ENCODE data around the gene FOXJ3. TPM values are rescaled to one million over a fixed set of nuclear protein-coding genes. Genes with fewer than 3 reads are reported as not detected.

Gene FOXJ3
- total and polyA plus RNA-seq, 9 donors: 18.7 to 59.0 (median 49.4) TPM

DNA sequence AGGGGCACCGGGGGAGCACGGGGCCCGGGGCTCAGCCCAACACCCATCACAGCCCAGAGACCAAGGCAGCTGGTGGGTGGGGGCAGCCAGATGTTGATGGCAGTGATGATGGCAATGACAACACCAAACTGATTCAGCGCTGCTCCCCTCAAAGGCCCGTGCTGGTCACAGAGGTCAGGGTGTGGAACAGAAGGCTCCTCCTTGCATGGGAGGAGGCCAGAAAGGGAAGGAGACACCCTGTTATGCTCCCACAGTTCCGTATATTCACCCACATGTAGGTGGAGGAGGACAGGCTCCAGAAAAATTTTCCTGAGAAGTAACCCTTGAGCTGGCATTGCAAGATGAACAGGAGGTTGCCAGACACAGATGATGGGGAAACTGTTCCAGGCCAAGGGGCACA, 181.4 kb downstream of the FOXJ3 start:
- Histone ChIP-seq H3K4me1 (ENCODE audit: insufficient read depth) (no peaks in the 10 kb centered on the region), H3K27me3 (no peaks in the 10 kb centered on the region), H3K9me3 (no peaks in the 10 kb centered on the region), H3K36me3 (no peaks in the 10 kb centered on the region), H3K4me3 (no peak overlapping the region), H3K27ac (no peak overlapping the region)
- 63 to 67% (median 64%) methylated on average over 6 of the region's 6 CpGs for WGBS, 3 donors
- TF ChIP-seq CTCF (IDR thresholded peaks at IDR 0.05) (no peak), EP300 (IDR thresholded peaks at IDR 0.05) (no peak), POLR2A (IDR thresholded peaks at IDR 0.05) (no peak)
- DNase-seq: no peak
- intact Hi-C loops (cut with DNase I): no loop called here

DNA sequence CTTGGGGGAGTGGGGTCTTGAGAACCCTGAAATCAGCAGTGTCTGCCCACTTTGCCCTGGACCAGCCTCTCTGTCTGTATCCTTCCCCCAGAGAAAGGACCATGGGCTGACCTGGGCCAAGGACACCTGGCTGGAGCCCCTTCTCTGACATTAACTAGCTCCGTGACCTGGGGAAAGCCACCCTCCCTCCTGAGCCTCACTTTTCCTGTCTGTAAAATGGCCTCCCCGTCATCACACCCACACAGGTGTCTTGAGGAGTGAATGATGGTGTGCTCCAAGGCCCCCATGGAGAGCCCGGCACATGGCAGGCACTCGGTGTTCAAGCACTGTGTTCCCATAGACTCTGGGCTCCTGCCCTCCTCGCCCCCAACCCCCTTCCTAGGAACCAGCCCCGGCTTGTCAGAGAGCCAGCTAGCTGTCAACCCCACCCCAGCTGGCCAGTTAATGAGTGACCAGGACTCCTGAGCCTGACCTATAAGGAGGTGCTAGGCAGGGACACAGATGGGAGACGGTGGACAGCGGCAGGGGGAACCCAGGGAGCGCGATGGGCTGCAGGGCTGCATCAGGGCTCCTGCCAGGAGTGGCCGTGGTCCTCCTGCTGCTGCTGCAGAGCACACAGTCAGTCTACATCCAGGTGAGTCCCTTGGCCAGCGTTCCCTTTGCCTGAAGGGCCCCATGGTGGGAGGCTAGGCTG, 182.0 kb downstream of the FOXJ3 start, which contains the start of gene GUCA2B:
Gene GUCA2B, plus strand, starts transcription at position 504 of the 694 bp plus-strand sequence. Its CDS starts 41 bp downstream, at position 545.
- H3K36me3 ChIP-seq: no peaks in the 10 kb centered on the region
- WGBS, 3 donors: 76 to 80% (median 78%) methylated on average over 8 to 12 of the region's 12 CpGs
- H3K4me3 ChIP-seq: no peak within 1 kb of the TSS
- intact Hi-C loops (cut with DNase I): no loop called here
- H3K27me3 ChIP-seq: no peaks in the 10 kb centered on the region
- DNase-seq: no peak
- TF ChIP-seq POLR2A (IDR thresholded peaks at IDR 0.05): no peak
- no peak for TF ChIP-seq EP300 (IDR thresholded peaks at IDR 0.05)
- TF ChIP-seq CTCF (IDR thresholded peaks at IDR 0.05): no peak
- H3K4me1 ChIP-seq (ENCODE audit: insufficient read depth): no peaks in the 10 kb centered on the region
- no peak within 1 kb of the TSS for H3K27ac ChIP-seq
- H3K9me3 ChIP-seq: no peaks in the 10 kb centered on the region

- 68 to 72% (median 71%) methylated on average over 3 of the region's 3 CpGs for WGBS, 3 donors
- Histone ChIP-seq H3K4me3 (no peak overlapping the region), H3K4me1 (ENCODE audit: insufficient read depth) (no peaks in the 10 kb centered on the region), H3K36me3 (no peaks in the 10 kb centered on the region), H3K9me3 (no peaks in the 10 kb centered on the region), H3K27ac (no peak overlapping the region), H3K27me3 (no peaks in the 10 kb centered on the region)
- no peak for DNase-seq
- intact Hi-C loops (cut with DNase I): no loop called here
- TF ChIP-seq EP300 (IDR thresholded peaks at IDR 0.05) (no peak), CTCF (IDR thresholded peaks at IDR 0.05) (no peak), POLR2A (IDR thresholded peaks at IDR 0.05) (no peak)
Measured at GRCh38 chr1:42152119-42152518, 182.9 kb downstream of the FOXJ3 start.

DNA sequence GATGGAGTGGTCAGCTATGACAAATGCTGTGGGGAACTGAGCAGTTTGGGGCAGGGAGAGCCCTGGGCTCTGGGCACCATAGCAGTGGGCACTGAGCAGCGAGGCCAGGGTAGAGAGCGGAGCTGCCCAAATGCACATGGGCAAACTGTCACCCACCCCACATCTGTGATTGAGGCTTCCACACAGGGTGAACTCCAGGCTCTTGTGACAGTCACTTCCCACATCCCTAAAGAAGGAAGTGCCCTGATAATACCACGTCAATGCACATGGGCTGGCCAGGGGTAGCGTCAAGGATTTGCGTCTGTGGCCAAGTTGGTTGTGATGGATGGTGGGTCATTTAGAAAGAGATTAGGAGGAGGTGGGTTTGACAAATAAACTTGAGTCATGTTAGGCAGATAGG, 184.4 kb downstream of the FOXJ3 start:
- intact Hi-C loops (cut with DNase I): no loop called here
- H3K36me3 ChIP-seq: no peaks in the 10 kb centered on the region
- H3K9me3 ChIP-seq: no peaks in the 10 kb centered on the region
- TF ChIP-seq POLR2A (IDR thresholded peaks at IDR 0.05): no peak
- no peak for TF ChIP-seq CTCF (IDR thresholded peaks at IDR 0.05)
- no peak for TF ChIP-seq EP300 (IDR thresholded peaks at IDR 0.05)
- no peaks in the 10 kb centered on the region for H3K4me1 ChIP-seq (ENCODE audit: insufficient read depth)
- H3K27me3 ChIP-seq: no peaks in the 10 kb centered on the region
- no peak for DNase-seq
- H3K4me3 ChIP-seq: no peak overlapping the region
- no peak overlapping the region for H3K27ac ChIP-seq
- 79 to 82% (median 80%) methylated on average over 5 of the region's 5 CpGs for WGBS, 3 donors
